CD14-positive monocyte (primary cell): ENCODE measurements around the gene KAZN. TPM values are rescaled to one million over a fixed set of nuclear protein-coding genes. Genes with fewer than 3 reads are reported as not detected.

ENCODE experiments used
- DNase-seq, 3 donors: peaks; one replicate each; pipeline ENCODE4 v3.0.0-alpha.2; 2011 to 2022
- H2AFZ ChIP-seq: 2 replicates; pipeline ENCODE4 v1.6.0; 2012; ENCODE audit warnings: mild to moderate bottlenecking, low read depth, low read length, inconsistent platforms; ENCODE audit not compliant: insufficient read depth, poor library complexity, severe bottlenecking
- H3K27ac ChIP-seq, 2 donors: 1 replicate in 1 of 2; 2 replicates in 1 of 2; pipeline ENCODE4 v1.5.1; 2012 to 2013; ENCODE audit warnings: low read length in 2 of 2, control low read depth in 1 of 2, inconsistent platforms in 1 of 2, low read depth in 1 of 2, mild to moderate bottlenecking in 1 of 2
- H3K27me3 ChIP-seq, 2 donors: one replicate each; pipeline versions ENCODE4 v1.6.0 to v1.6.1; 2011 to 2013; ENCODE audit warnings: low read length in 2 of 2; ENCODE audit not compliant: control insufficient read depth in 2 of 2, insufficient read depth in 2 of 2
- H3K36me3 ChIP-seq, 2 donors: replicated peaks in 1 of 2; 1 replicate in 1 of 2; 2 replicates in 1 of 2; pipeline versions ENCODE4 v1.5.1 to v1.6.1; 2012 to 2013; ENCODE audit warnings: low read length in 2 of 2, control low read depth in 1 of 2, inconsistent platforms in 1 of 2, mild to moderate bottlenecking in 1 of 2; ENCODE audit not compliant: insufficient read depth in 2 of 2, control insufficient read depth in 1 of 2
- H3K4me1 ChIP-seq, 2 donors: 1 replicate in 1 of 2; 2 replicates in 1 of 2; pipeline versions ENCODE4 v1.5.1 to v1.6.1; 2012 to 2013; ENCODE audit warnings: low read length in 2 of 2, control low read depth in 1 of 2, inconsistent platforms in 1 of 2, mild to moderate bottlenecking in 1 of 2, moderate library complexity in 1 of 2; ENCODE audit not compliant: insufficient read depth in 2 of 2, control insufficient read depth in 1 of 2
- H3K4me2 ChIP-seq: replicated peaks from 2 replicates; pipeline ENCODE3; 2012; ENCODE audit warnings: low read length, moderate library complexity, mild to moderate bottlenecking; ENCODE audit not compliant: poor library complexity, severe bottlenecking; ENCODE audit errors: extremely low read depth
- H3K4me3 ChIP-seq, 3 experiments: fragments of 200-600 bp in 1 of 3; sonication (generic) in 1 of 3; replicated peaks in 1 of 3; 1 replicate in 2 of 3; 2 replicates in 1 of 3; pipeline ENCODE4 v1.5.1; 2011 to 2013; ENCODE audit warnings: low read length in 3 of 3, mild to moderate bottlenecking in 3 of 3, control low read depth in 2 of 3, low read depth in 2 of 3, inconsistent platforms in 1 of 3, moderate library complexity in 1 of 3
- H3K79me2 ChIP-seq: 2 replicates; pipeline ENCODE4 v1.6.0; 2012; ENCODE audit warnings: mild to moderate bottlenecking, control low read depth, inconsistent platforms, low read length, moderate library complexity; ENCODE audit not compliant: insufficient read depth
- H3K9ac ChIP-seq: 2 replicates; pipeline ENCODE4 v1.6.0; 2017; ENCODE audit warnings: low read length, mild to moderate bottlenecking; ENCODE audit not compliant: insufficient read depth, poor library complexity, severe bottlenecking
- H3K9me3 ChIP-seq, 2 donors: replicated peaks in 1 of 2; 1 replicate in 1 of 2; 2 replicates in 1 of 2; pipeline versions ENCODE4 v1.5.1 to v1.6.1; 2012 to 2013; ENCODE audit warnings: low read length in 2 of 2, control low read depth in 1 of 2; ENCODE audit not compliant: control insufficient read depth in 1 of 2, insufficient read depth in 1 of 2
- H4K20me1 ChIP-seq: 2 replicates; pipeline ENCODE4 v1.6.0; 2012; ENCODE audit warnings: mild to moderate bottlenecking, low read length, control low read depth, moderate library complexity; ENCODE audit not compliant: insufficient read depth
- H3K27ac Mint-ChIP-seq, 7 donors: one replicate each; pipeline ENCODE4 v1.8.0; 2020; ENCODE audit warnings: mild to moderate bottlenecking in 7 of 7, mixed read lengths in 7 of 7, moderate library complexity in 6 of 7, inconsistent platforms in 2 of 7
- H3K27me3 Mint-ChIP-seq, 3 donors: one replicate each; pipeline ENCODE4 v1.8.0; 2021 to 2022; ENCODE audit warnings: low read depth in 3 of 3, mild to moderate bottlenecking in 3 of 3, mixed read lengths in 3 of 3, moderate library complexity in 3 of 3, inconsistent platforms in 1 of 3
- H3K36me3 Mint-ChIP-seq, 2 donors: one replicate each; pipeline ENCODE4 v1.8.0; 2020; ENCODE audit warnings: mixed read lengths in 2 of 2, inconsistent platforms in 1 of 2, mild to moderate bottlenecking in 1 of 2
- H3K4me1 Mint-ChIP-seq: one replicate; pipeline ENCODE4 v1.8.0; 2020; ENCODE audit warnings: mild to moderate bottlenecking, mixed read lengths
- H3K4me3 Mint-ChIP-seq, 2 donors: one replicate each; pipeline ENCODE4 v1.8.0; 2020; ENCODE audit warnings: mild to moderate bottlenecking in 2 of 2, mixed read lengths in 2 of 2, moderate library complexity in 1 of 2
- H3K9me3 Mint-ChIP-seq, 7 donors: one replicate each; pipeline ENCODE4 v1.8.0; 2020 to 2022; ENCODE audit warnings: mixed read lengths in 7 of 7, mild to moderate bottlenecking in 6 of 7, moderate library complexity in 6 of 7, inconsistent platforms in 2 of 7
- CTCF ChIP-seq: fragments of 200-600 bp; IDR thresholded peaks from one replicate; pipeline ENCODE4 v1.8.0; 2022; ENCODE audit warnings: antibody characterized with exemption, mild to moderate bottlenecking
- WGBS: methylation state at CpG from one replicate; pipeline ENCODE4 v1.1.5; 2013; ENCODE audit warnings: missing lambda C conversion rate; ENCODE audit not compliant: insufficient coverage; 5-methylcytosine and 5-hydroxymethylcytosine counted together
- intact Hi-C, 2 donors: fragments of 100-400 bp; cut with micrococcal nuclease; formaldehyde crosslinking; loops; one replicate each; pipeline versions ENCODE4 v1.15.0 to v1.15.1; 2023
- polyA plus RNA-seq, 3 donors: library from polyadenylated mRNA; depleted of rRNA in 1 of 3; unstranded in 2 of 3; stranded (reverse) in 1 of 3; fragments of 300-500 nt in 2 of 3; fragments of >200 nt in 1 of 3; fragmentation: Illumina TruSeq in 2 of 3; gene quantifications; 1 replicate in 2 of 3; 2 replicates in 1 of 3; pipeline ENCODE4 v1.2.3, GENCODE V29; 2012 to 2021

The KAZN gene
- polyA plus RNA-seq, 3 donors, result not detected

- no peaks in the 10 kb centered on the region for H3K36me3 ChIP-seq
- Mint-ChIP-seq H3K4me3 (no peak overlapping the region), H3K27me3 (peaks cover 0 to 4% (median 3%) of the 10 kb centered on the region in 3 donors), H3K4me1 (no peaks in the 10 kb centered on the region), H3K36me3 (no peaks in the 10 kb centered on the region), H3K27ac (peak overlapping the region in 1 of 7 donors; percentile 14), H3K9me3 (peaks cover 0 to 8% (median 4%) of the 10 kb centered on the region in 7 donors)
- no peak overlapping the region for H3K9ac ChIP-seq
- WGBS, result 35% methylated on average over 12 of the region's 15 CpGs
- no peak overlapping the region for H3K27ac ChIP-seq
- no peaks in the 10 kb centered on the region for H3K4me1 ChIP-seq
- H3K27me3 ChIP-seq, result no peaks in the 10 kb centered on the region
- H3K4me2 ChIP-seq, result no peak overlapping the region
- no peak overlapping the region for H2AFZ ChIP-seq
- no peak overlapping the region for H3K4me3 ChIP-seq
- no peaks in the 10 kb centered on the region for H3K79me2 ChIP-seq
- no peak for TF ChIP-seq CTCF
- intact Hi-C loops, result no loop called here
- peaks cover 0 to 6% of the 10 kb centered on the region in 2 donors for H3K9me3 ChIP-seq
- H4K20me1 ChIP-seq, result no peaks in the 10 kb centered on the region
- DNase-seq, result no peak
Measured at GRCh38 chr1:15066191-15066590, 467.7 kb downstream of the KAZN start.

- H2AFZ ChIP-seq, result no peak overlapping the region
- peaks cover 0 to 6% of the 10 kb centered on the region in 2 donors for H3K9me3 ChIP-seq
- H3K9ac ChIP-seq, result no peak overlapping the region
- DNase-seq, result no peak
- TF ChIP-seq CTCF, result no peak
- H3K36me3 ChIP-seq, result no peaks in the 10 kb centered on the region
- H3K79me2 ChIP-seq, result no peaks in the 10 kb centered on the region
- intact Hi-C loops, result no loop called here
- no peak overlapping the region for H3K27ac ChIP-seq
- H3K9me3 Mint-ChIP-seq, result peaks cover 0 to 6% (median 4%) of the 10 kb centered on the region in 7 donors
- no peak overlapping the region for H3K4me3 Mint-ChIP-seq
- H3K4me2 ChIP-seq, result no peak overlapping the region
- H3K27me3 Mint-ChIP-seq, result peaks cover 0 to 4% (median 1%) of the 10 kb centered on the region in 3 donors
- H3K4me1 Mint-ChIP-seq, result no peaks in the 10 kb centered on the region
- WGBS, result no CpG with 5 or more reads among the region's 4 CpGs
- no peak overlapping the region for H3K4me3 ChIP-seq
- H4K20me1 ChIP-seq, result no peaks in the 10 kb centered on the region
- H3K4me1 ChIP-seq, result no peaks in the 10 kb centered on the region
- H3K27ac Mint-ChIP-seq, result no peak overlapping the region
- no peaks in the 10 kb centered on the region for H3K27me3 ChIP-seq
- no peaks in the 10 kb centered on the region for H3K36me3 Mint-ChIP-seq
Measured at GRCh38 chr1:15067148-15067547, 468.7 kb downstream of the KAZN start.
